ENCODE results near the gene MYO7B.

Gene MYO7B

DNA sequence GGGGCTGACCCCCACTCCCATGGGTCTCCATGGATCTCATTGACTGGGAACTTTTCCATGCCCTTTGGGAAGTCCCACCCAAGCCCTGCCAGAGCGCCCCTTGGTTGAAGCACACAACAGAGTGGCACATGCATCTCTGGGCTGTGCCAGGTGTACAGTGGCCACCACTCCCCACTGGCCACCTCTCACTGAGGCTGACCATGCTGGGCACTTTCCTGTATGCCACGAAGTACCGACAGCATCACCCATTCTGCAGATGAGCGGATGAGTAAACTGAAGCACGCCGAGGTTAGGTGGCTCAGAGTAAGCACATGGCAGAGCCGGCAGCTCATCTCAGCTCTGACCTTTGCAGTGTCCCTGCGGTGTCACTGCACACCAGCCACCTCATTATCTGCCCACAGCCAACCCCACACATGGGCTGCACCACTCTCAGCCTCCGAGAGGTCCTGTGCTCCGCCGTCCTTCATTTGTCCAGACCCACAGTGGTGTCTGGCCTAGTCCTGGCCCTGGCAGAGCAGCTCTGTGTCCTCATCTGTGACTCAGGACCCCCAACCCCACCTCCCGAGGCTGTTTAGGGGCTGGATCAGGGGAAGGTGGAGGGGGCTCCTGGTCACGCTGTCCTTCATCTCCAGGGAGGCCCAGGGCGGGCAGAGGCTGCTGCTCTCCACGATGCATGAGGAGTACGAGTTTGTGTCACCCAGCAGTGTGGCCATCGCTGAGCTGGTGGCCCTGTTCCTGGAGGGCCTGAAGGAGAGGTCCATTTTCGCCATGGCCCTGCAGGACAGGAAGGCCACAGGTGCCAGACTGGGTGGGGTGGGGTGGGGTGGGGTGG is 92.5 kb downstream of the MYO7B start:
- no peak for DNase-seq

- DNase-seq = no peak
These were observed 93.5 kb downstream of the MYO7B start for GRCh38 chr2:127628767-127629614.

- DNase-seq = no peak
These were observed 94.2 kb downstream of the MYO7B start for GRCh38 chr2:127629637-127630036.

DNA sequence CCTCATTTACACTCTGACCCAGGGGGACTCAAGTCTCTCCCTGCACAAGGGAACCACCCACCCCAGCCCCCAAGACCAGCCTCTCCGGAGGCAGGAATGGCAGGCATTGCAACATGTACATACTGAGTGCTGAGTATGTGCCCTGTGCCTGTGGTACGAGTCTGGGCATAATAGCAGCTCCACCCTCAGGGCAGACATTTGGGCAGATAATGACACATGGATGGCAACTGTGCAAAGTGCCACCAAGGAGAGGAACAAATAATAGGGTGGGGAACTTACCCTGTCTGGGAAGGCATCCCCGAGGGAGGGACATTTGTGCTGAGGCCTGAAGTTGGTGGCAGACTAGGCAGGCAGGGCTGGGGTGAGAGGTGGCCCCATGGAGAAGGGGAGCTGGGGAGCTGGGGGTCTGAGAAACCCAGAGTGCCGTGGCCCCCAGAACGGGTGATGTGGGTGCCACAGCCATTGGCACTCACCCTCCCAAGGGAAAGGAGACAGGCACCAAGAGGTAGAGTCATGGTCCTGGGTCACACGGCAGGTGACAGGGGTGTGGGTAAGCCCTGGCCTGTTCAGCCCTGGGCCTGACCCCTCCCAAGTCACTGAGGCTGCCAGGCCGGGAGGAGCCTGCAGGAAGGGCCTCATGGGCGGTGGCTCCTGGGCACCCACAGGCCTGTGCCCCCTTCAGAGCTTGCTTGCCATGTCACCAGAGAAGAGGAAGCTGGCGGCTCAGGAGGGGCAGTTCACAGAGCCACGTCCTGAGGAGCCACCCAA is 94.8 kb downstream of the MYO7B start:
- no peak for DNase-seq

DNA sequence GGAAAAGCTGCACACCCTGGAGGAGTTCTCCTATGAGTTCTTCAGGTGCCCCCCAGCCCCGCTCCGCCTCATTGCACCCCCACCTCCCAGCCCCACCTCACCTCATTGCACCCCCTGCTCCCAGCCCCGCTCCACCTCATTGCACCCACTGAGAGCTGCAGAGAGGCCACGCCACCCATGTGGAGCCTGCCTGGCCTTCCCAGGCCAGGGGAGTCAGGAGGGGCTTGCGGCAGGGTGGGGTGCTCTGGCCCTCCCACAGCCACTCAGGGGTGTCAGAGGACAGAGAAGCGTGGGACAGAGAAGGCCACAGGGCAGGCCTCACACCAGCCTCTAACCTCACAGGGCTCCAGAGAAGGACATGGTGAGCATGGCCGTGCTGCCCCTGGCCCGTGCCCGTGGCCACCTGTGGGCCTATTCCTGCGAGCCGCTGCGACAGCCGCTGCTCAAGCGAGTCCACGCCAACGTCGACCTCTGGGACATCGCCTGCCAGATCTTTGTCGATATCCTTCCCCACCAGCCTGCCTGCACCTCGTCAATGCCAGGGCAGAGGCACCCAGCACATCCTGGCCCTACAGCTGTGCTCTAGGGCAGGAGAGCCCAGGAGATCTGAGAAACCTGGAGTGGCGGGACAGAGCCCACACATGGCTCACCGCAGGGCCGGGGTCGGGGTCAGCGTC is 95.5 kb downstream of the MYO7B start:
- DNase-seq = no peak

DNA sequence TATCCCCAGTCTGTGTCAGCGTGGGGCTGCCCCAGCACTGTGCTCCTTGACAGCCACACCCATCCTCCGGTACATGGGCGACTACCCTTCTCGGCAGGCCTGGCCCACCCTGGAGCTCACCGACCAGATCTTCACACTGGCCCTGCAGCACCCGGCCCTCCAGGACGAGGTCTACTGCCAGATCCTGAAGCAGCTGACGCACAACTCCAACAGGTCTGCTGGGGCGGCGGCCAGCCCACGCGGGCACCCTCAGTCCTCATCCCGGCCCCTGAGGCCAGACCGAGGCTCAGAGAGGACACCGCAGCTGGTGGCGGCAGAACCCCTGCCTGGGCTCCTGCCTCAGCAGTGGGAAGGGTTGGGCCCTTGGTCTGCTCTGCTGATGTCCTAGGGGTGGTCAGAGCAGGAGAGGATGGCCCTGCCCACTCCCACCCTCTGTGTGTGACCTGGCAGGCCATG is 96.1 kb downstream of the MYO7B start:
- no peak for DNase-seq

- no peak for DNase-seq
These were observed 96.6 kb downstream of the MYO7B start for GRCh38 chr2:127631997-127632581.

DNA sequence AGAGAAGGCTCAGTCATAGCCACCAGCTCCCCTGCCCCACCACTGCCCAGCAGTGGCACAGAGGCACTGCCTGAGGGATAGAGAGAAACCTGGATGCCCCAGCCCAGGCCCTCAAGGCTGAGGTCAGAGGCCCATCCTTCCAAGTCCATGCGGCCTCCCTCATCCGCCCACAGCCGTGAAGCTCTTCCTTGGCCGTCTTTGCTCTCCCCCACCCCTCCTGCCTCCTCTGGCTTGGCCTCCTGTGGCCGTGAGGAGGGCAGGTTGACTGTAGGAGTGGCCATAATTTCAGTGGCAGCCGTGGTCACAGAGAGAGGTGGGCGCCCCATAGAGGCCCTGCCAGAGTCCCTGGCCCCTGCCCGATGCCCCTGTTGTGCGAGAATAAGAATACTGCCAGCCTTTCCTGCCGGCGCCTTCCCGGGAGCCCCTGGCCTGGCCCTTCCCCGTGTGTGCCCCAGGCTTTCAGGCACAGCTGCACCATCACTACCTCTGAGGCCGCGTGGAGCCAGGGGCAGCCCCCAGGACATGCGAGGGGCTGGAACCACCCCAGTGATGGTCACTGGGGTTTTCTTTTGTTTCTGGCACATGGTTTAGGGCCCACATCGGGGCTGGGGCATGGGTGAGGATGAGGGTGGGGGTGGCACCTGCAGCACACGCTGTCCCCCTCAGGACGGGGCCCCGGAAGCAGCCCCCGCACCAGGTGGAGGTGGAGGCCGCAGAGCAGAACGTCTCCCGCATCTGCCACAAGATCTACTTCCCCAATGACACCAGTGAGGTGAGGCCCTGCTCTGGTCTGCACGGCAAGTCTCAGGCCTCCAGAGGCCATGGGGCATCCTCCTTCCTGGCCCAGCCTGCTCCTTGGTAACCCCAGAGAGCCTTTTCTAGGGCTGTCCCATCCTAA is 97.4 kb downstream of the MYO7B start:
- DNase-seq = no peak

DNA sequence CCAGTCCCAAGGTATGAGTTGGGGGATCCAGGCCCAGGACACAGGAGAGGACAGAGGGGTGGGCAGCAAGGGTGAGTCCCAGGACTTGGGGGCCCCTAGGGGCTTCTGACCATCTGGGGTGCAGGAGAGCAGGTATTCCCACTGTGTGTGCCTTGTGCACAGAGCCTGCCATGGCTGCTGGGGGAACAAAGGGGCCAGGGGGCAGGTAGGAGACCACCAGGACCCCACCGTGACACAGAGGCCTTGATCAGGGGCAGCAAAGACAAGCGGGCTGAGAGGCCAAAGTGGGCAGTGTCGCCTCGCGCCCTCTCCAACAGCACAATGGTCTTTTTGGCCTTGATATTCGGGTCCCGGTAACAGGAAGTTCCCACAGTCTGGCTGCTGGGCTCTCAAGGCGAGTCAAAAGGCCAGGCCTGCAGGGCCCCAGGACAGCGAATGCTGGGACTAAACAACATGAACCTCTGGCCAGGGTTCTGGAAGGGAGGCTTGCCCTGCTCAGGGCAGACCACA is 98.1 kb downstream of the MYO7B start:
- no peak for DNase-seq

- DNase-seq = no peak
These were observed 98.7 kb downstream of the MYO7B start for GRCh38 chr2:127634066-127634617.

GRCh38 chr2:127634626-127635379 is 99.3 kb downstream of the MYO7B start:
- no peak for DNase-seq

DNA sequence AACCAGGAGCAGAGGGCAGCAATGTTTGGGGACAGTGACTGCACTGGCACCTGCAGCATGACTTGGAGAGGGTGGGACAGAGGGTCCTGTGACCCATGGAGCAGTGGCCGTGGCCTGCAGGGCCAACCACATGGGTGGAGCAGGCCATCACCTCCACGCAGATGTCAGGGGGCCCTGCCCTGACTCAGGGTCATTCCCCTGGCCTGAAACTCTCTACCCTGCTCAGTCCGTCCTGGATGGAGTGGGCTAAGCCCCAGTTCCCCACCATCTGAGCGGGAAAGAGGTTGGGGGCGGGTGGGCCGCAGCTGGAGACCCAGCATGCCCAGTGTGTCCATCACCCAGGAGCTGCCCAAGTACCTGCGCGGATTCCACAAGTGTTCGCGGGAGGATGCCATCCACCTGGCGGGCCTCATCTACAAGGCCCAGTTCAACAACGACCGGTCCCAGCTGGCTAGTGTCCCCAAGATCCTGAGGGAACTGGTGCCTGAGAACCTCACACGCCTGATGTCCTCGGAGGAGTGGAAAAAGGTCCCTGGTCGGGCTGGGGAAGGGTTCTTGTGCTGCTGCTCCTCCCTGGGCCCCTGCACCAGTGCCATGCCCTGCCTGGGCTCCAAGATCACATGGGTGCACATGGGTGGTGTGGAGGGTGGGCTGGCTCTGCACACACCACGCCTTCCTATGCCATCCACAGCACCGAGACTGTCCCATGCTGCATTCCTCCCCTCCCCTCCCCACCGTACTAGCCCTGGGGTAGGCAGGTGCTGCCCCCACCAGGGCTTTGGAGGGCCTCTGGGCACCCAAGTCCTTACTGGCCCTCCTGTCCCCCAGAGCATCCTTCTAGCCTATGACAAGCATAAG is 100.1 kb downstream of the MYO7B start:
- no peak for DNase-seq

DNA sequence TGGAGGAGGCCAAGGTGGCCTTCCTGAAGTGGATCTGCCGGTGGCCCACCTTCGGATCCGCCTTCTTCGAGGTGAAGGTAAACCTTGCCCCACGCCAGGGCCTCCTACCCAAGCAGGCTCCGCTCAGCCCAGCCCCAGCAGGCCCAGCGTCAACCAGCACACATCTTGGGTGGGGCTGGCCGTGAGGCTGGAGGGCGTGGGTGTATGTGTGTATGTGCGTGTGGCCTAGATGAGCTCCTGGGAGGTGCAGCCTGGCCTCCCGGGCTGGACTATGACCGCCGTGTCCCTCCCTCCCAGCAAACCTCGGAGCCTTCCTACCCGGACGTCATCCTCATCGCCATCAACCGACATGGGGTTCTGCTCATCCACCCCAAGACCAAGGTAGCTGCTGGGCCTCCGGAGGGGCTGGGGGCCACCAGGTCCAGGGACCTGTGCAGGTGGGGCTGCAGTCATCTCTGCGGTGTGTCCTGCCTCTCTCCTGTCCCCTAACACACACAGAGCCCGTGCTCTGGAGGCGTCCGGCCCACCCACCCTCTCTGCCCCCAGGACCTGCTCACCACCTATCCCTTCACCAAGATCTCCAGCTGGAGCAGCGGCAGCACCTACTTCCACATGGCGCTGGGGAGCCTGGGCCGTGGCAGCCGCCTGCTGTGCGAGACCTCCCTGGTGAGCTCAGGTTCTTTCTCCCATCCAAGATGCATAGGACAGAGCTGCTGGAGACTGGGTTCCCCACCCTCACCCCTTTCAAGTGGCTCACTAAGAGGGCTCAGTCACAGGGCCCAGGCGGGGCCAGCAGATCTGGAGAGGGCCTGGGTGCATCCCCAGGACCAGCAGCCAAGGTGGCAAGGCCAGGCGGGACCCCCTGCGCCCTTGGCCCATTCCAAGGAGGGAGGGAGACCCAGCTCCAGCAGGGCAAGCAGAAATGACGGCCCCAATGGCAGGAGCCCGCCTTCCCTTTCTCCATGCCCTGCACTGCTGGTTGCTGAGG is 101.1 kb downstream of the MYO7B start:
- no peak for DNase-seq

GRCh38 chr2:127637236-127637630 is 101.8 kb downstream of the MYO7B start:
- DNase-seq = no peak

DNA sequence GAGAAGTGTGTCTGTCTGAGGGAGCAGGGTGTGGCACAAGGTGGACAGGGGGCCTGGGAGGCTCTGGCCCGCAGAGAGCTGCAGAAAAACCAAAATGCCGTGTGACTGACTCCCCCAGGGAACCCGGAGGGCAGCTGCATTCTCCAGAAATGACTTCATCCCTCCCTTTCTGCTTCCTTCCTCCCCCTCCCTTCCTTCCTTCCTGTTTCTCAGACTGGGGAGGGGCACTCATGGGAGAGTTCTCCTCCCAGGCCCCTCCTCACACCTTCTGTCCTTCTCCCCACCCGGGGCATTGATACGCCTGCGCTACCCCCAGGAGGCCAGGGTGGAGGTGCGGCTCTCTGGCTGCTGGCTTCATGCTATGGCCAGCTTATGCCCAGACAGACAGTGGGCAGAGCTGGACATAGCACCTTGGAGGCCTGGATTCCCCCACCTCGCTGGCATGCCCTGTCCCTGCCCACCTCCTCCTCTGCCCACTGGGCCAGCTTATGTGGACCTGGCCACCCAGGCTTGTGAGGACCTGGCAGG is 102.3 kb downstream of the MYO7B start:
- DNase-seq = peak; percentile 7 to 13

GRCh38 chr2:127638361-127639110 is 103.1 kb downstream of the MYO7B start:
- no peak for DNase-seq

DNA sequence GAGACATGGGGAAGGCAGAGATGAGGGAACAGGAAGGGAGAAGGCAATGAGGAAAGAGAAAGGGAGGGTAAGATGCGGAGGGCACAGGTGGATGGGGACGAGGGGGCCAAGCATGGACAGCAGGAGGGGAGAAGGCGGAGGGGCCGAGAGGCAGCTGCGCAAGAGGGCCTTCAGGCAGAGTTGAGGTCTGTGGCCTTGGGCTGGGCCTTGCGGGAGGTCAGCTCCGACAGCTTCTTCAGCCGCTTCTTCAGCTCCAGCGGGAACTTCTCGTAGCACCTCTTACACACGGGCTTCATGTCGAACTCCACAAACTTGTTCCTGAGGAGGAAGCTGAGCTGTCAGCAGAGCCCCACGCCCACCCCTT is 103.6 kb downstream of the MYO7B start:
- DNase-seq = no peak
